ENCODE measurements around the gene NFE2L1.
"Not testable (repeated sequence)": the region's sequence is repeated elsewhere in the genome, so short reads cannot be mapped to it uniquely, and the experiment has no call there.

Gene NFE2L1

GRCh38 chr17:48070195-48070594 is 22.0 kb downstream of the NFE2L1 start:
- no peak for DNase-seq

- no peak for DNase-seq
These were observed 23.5 kb downstream of the NFE2L1 start for GRCh38 chr17:48071654-48072053.

GRCh38 chr17:48072811-48073210 is 24.7 kb downstream of the NFE2L1 start:
- not testable (repeated sequence) for DNase-seq

- DNase-seq, result not testable (repeated sequence)
These were observed 25.5 kb downstream of the NFE2L1 start for GRCh38 chr17:48073566-48074094.

- peak; percentile 81 for DNase-seq
These were observed 26.3 kb downstream of the NFE2L1 start for GRCh38 chr17:48074322-48075081.

- not testable (repeated sequence) for DNase-seq
These were observed 29.0 kb downstream of the NFE2L1 start for GRCh38 chr17:48077152-48077551.

- no peak for DNase-seq
These were observed 33.7 kb downstream of the NFE2L1 start for GRCh38 chr17:48081858-48082257.

- no peak for DNase-seq
These were observed 36.8 kb downstream of the NFE2L1 start for GRCh38 chr17:48084932-48085331.

- DNase-seq, result no peak
These were observed 45.3 kb downstream of the NFE2L1 start for GRCh38 chr17:48093341-48094045.

GRCh38 chr17:48095611-48096010 is 47.5 kb downstream of the NFE2L1 start:
- DNase-seq, result no peak

GRCh38 chr17:48100160-48100559 is 52.0 kb downstream of the NFE2L1 start:
- DNase-seq, result no peak

- peak; percentile 82 for DNase-seq
These were observed 52.4 kb downstream of the NFE2L1 start for GRCh38 chr17:48100591-48101011.

GRCh38 chr17:48101012-48101720 is 53.0 kb downstream of the NFE2L1 start, which contains the start of gene CBX1:
CBX1 (minus strand) TSS chr17:48101478; CDS start chr17:48077004, 24,474 bp downstream.
- peak; percentile 99 for DNase-seq

GRCh38 chr17:48102043-48102750 is 54.0 kb downstream of the NFE2L1 start:
- DNase-seq, result no peak

- peak; percentile 58 for DNase-seq
These were observed 54.9 kb downstream of the NFE2L1 start for GRCh38 chr17:48102798-48103715.

- no peak for DNase-seq
These were observed 56.3 kb downstream of the NFE2L1 start for GRCh38 chr17:48104440-48104839.

GRCh38 chr17:48106802-48107136 is 58.6 kb downstream of the NFE2L1 start:
- peak; percentile 44 for DNase-seq

- peak; percentile 96 for DNase-seq
These were observed 59.2 kb downstream of the NFE2L1 start, which contains the start of gene SNX11 for GRCh38 chr17:48107137-48108055. SNX11 (plus strand) TSS chr17:48107766; CDS start chr17:48112044, 4,278 bp downstream.

- no peak for DNase-seq
These were observed 62.6 kb downstream of the NFE2L1 start for GRCh38 chr17:48110761-48111160.

Measured in NCI-H69 (cell line).